ENCODE results near the gene PARG.
"Not testable (repeated sequence)": the region's sequence is repeated elsewhere in the genome, so short reads cannot be mapped to it uniquely, and the experiment has no call there.

Gene PARG

DNA sequence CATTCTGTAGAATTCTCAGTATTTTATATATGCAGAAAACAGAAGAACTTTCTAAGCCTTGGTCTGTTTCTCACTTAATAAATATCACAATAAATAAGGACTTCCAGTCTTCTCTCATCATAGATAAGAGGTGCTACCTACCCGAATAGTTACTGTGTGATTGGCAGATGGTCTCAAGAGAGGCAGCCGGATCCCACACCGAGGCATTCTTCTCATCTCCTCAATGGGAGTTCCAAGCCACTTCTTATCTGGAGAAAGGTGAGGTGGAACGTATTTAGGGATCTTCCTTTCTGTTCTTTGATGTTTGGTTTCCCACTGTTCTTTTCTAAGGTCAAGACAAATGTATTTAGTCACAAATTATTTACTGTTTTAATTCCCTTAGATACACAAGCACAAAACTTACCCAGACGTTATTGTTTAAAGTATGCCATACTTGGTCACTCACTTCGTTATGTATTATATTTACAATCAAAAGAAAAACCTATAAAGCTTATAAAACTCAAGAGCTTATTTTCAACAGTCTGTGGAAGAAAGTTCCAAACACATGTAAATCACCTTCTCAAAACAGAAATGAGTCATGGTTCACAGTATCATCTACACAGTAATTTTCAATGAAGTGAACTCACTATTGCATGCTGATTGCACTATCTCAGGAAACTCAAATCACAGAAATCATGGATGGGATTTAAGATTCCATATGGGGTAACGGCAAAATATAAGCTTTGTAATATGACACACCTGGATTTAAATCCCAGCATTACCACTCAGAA, 9.7 kb downstream of the PARG start:
- H4K20me1 ChIP-seq (ENCODE audit: insufficient read depth, low read length, poor library complexity, severe bottlenecking); H3K9ac ChIP-seq (ENCODE audit: low read depth, low read length, poor library complexity, severe bottlenecking); H3K9me3 ChIP-seq (ENCODE audit: insufficient read depth, low read depth, low read length); H3K4me1 ChIP-seq (ENCODE audit: insufficient read depth, low read length, poor library complexity, severe bottlenecking); H3K4me2 ChIP-seq (ENCODE audit: low read depth, low read length, poor library complexity, severe bottlenecking); H3K9me2 ChIP-seq (replicated peaks; ENCODE audit: low read depth, low read length); H2AFZ ChIP-seq (ENCODE audit: low read length); H3F3A ChIP-seq (ENCODE audit: low read depth); H3K27me3 ChIP-seq (ENCODE audit: insufficient read depth, low read length, poor library complexity, severe bottlenecking); H3K79me2 ChIP-seq (ENCODE audit: insufficient read depth, low read length); H3K4me3 ChIP-seq (ENCODE audit: low read length, poor library complexity, severe bottlenecking); H3K36me3 ChIP-seq (ENCODE audit: insufficient read depth, low read length): not testable (repeated sequence)

DNA sequence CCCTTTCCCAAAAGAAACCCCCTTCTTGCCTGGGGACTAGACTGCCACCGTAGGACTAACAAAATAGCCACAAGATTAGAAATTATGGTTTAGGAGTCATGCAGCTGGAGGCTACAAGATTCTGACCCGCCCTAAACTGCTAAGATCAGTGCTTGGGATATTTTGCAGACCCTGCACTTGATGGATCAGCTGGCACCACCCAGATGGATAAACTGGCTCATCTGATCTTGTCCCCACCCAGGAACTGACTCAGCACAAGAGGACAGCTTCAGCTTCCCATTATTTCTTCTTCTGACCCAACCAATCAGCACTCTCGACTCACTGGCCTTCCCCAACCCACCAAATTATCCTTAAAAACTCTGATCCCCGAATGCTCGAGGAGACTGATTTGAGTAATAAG, 10.6 kb downstream of the PARG start:
- not testable (repeated sequence) for H3K9ac ChIP-seq (ENCODE audit: low read depth, low read length, poor library complexity, severe bottlenecking); H3K4me2 ChIP-seq (ENCODE audit: low read depth, low read length, poor library complexity, severe bottlenecking); H3K27me3 ChIP-seq (ENCODE audit: insufficient read depth, low read length, poor library complexity, severe bottlenecking); H3K9me3 ChIP-seq (ENCODE audit: insufficient read depth, low read depth, low read length); H3K9me2 ChIP-seq (replicated peaks; ENCODE audit: low read depth, low read length); H3K4me3 ChIP-seq (ENCODE audit: low read length, poor library complexity, severe bottlenecking); H2AFZ ChIP-seq (ENCODE audit: low read length); H3K36me3 ChIP-seq (ENCODE audit: insufficient read depth, low read length); H3K79me2 ChIP-seq (ENCODE audit: insufficient read depth, low read length); H3K4me1 ChIP-seq (ENCODE audit: insufficient read depth, low read length, poor library complexity, severe bottlenecking); H4K20me1 ChIP-seq (ENCODE audit: insufficient read depth, low read length, poor library complexity, severe bottlenecking); H3F3A ChIP-seq (ENCODE audit: low read depth)

DNA sequence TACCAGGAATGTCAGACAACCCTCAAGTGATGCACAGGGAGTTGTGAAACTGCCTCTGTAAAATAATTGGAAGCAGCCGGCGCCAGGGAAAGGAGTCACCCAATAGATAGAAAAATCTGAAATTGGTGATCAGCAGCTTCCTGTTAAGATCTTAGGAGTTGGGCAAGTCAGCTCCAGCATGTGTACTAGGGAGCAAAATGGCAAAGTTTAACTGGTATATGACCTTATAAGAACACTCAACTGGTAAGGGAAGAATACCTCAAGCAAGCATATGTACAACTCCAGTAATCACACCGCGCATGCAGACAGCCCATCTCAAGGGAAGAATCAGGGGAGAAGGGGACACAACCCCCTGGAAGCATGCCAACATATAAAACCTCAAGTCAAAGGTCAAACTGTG, 18.3 kb downstream of the PARG start:
- not testable (repeated sequence) for H3K79me2 ChIP-seq (ENCODE audit: insufficient read depth, low read length); H2AFZ ChIP-seq (ENCODE audit: low read length); H3K9me2 ChIP-seq (replicated peaks; ENCODE audit: low read depth, low read length); H3K4me3 ChIP-seq (ENCODE audit: low read length, poor library complexity, severe bottlenecking); H3K36me3 ChIP-seq (ENCODE audit: insufficient read depth, low read length); H4K20me1 ChIP-seq (ENCODE audit: insufficient read depth, low read length, poor library complexity, severe bottlenecking); H3K9ac ChIP-seq (ENCODE audit: low read depth, low read length, poor library complexity, severe bottlenecking); H3K27me3 ChIP-seq (ENCODE audit: insufficient read depth, low read length, poor library complexity, severe bottlenecking); H3K4me2 ChIP-seq (ENCODE audit: low read depth, low read length, poor library complexity, severe bottlenecking); H3K9me3 ChIP-seq (ENCODE audit: insufficient read depth, low read depth, low read length); H3K4me1 ChIP-seq (ENCODE audit: insufficient read depth, low read length, poor library complexity, severe bottlenecking); H3F3A ChIP-seq (ENCODE audit: low read depth)

DNA sequence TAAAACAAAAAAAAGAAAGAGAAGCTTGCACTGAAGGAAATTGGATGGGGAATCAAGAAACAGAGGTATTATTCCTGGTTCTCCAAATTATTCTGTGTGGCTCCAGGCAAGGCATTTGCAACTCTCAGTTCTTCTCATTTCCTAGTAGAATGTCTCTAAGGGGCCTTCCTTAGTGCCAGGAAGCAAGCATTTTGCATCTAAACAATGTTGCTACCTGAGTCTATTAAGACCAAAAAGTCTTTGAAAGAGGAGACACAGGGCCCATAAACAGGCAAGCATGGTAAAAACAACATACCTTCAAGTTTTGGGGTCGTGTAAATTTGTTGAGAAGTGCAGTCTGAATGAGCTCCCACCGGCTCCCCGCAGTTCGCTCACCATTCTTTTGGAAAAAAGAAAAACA, 19.8 kb downstream of the PARG start:
- H3K79me2 ChIP-seq (ENCODE audit: insufficient read depth, low read length); H4K20me1 ChIP-seq (ENCODE audit: insufficient read depth, low read length, poor library complexity, severe bottlenecking): not testable (repeated sequence)

DNA sequence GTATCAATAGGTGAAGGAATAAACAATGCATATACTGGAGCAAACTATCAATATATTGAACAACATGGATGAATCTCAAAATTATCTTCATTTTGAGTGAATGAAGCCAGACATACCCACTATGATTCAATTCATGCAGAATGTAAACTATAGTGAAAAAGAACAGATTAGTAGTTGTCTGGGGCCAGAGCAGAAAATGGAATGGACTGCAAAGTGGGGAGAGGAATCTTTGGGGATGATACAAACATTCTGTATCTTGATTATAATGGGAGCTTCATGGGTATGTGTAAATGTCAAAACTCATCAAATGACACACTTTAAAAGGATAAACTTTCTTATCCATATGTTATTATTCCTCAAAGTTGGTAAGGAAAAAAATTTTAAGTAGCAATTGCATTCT, 23.9 kb downstream of the PARG start:
- not testable (repeated sequence) for H3K9me3 ChIP-seq (ENCODE audit: insufficient read depth, low read depth, low read length); H3K9me2 ChIP-seq (replicated peaks; ENCODE audit: low read depth, low read length); H3K79me2 ChIP-seq (ENCODE audit: insufficient read depth, low read length); H2AFZ ChIP-seq (ENCODE audit: low read length); H3K27me3 ChIP-seq (ENCODE audit: insufficient read depth, low read length, poor library complexity, severe bottlenecking); H3K36me3 ChIP-seq (ENCODE audit: insufficient read depth, low read length); H3K4me3 ChIP-seq (ENCODE audit: low read length, poor library complexity, severe bottlenecking); H4K20me1 ChIP-seq (ENCODE audit: insufficient read depth, low read length, poor library complexity, severe bottlenecking); H3F3A ChIP-seq (ENCODE audit: low read depth); H3K4me2 ChIP-seq (ENCODE audit: low read depth, low read length, poor library complexity, severe bottlenecking); H3K4me1 ChIP-seq (ENCODE audit: insufficient read depth, low read length, poor library complexity, severe bottlenecking); H3K9ac ChIP-seq (ENCODE audit: low read depth, low read length, poor library complexity, severe bottlenecking)

More for the DNA sequence above, 19.8 kb downstream of the PARG start:
- H3K4me2 ChIP-seq (ENCODE audit: low read depth, low read length, poor library complexity, severe bottlenecking); H3K36me3 ChIP-seq (ENCODE audit: insufficient read depth, low read length); H3K9ac ChIP-seq (ENCODE audit: low read depth, low read length, poor library complexity, severe bottlenecking); H3K9me3 ChIP-seq (ENCODE audit: insufficient read depth, low read depth, low read length); H3F3A ChIP-seq (ENCODE audit: low read depth); H3K27me3 ChIP-seq (ENCODE audit: insufficient read depth, low read length, poor library complexity, severe bottlenecking); H2AFZ ChIP-seq (ENCODE audit: low read length); H3K9me2 ChIP-seq (replicated peaks; ENCODE audit: low read depth, low read length); H3K4me1 ChIP-seq (ENCODE audit: insufficient read depth, low read length, poor library complexity, severe bottlenecking); H3K4me3 ChIP-seq (ENCODE audit: low read length, poor library complexity, severe bottlenecking): not testable (repeated sequence)

DNA sequence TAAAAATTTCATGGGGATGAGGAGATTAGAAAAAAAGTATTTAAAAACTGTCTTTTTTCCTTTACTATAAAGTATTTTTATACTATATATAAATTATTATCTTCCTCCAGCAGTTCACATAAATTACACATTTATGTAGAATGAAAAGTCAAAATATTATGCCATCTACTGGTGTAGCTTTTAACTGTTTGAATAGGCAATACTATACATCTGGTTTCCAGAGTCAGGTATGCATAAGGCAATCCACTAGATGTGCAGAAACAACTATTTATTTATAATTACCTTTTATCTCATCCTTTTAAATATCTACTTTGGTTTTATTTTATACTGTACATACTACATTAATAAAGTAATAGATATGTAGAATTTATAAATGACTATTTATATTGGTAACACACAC, 25.4 kb downstream of the PARG start:
- H3K4me1 ChIP-seq (ENCODE audit: insufficient read depth, low read length, poor library complexity, severe bottlenecking); H3K9me3 ChIP-seq (ENCODE audit: insufficient read depth, low read depth, low read length); H2AFZ ChIP-seq (ENCODE audit: low read length); H3K4me2 ChIP-seq (ENCODE audit: low read depth, low read length, poor library complexity, severe bottlenecking); H3K9me2 ChIP-seq (replicated peaks; ENCODE audit: low read depth, low read length); H3K4me3 ChIP-seq (ENCODE audit: low read length, poor library complexity, severe bottlenecking); H3K9ac ChIP-seq (ENCODE audit: low read depth, low read length, poor library complexity, severe bottlenecking); H4K20me1 ChIP-seq (ENCODE audit: insufficient read depth, low read length, poor library complexity, severe bottlenecking); H3K36me3 ChIP-seq (ENCODE audit: insufficient read depth, low read length); H3K27me3 ChIP-seq (ENCODE audit: insufficient read depth, low read length, poor library complexity, severe bottlenecking); H3K79me2 ChIP-seq (ENCODE audit: insufficient read depth, low read length); H3F3A ChIP-seq (ENCODE audit: low read depth): not testable (repeated sequence)

DNA sequence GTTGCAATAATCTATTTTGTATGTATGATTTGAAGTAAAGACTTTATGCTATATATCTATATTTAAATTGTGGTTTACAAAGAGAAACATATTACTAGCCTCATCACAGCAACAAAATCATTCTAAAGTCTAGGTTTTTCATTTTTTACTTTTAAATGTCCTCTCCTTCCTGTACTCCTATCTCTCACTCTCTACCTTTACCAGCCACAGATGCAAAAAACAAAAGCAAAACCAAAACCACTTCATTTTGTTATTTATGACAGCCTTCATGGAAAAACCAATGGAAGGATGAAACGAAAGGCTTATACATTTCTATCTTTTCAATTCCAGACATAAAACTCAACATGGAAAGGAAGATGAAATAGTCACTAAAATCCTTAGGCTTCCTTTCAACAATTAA, 31.5 kb downstream of the PARG start:
- H3K9me2 ChIP-seq (replicated peaks; ENCODE audit: low read depth, low read length); H3K36me3 ChIP-seq (ENCODE audit: insufficient read depth, low read length); H3K4me1 ChIP-seq (ENCODE audit: insufficient read depth, low read length, poor library complexity, severe bottlenecking); H3K9ac ChIP-seq (ENCODE audit: low read depth, low read length, poor library complexity, severe bottlenecking); H3K9me3 ChIP-seq (ENCODE audit: insufficient read depth, low read depth, low read length); H4K20me1 ChIP-seq (ENCODE audit: insufficient read depth, low read length, poor library complexity, severe bottlenecking); H3K27me3 ChIP-seq (ENCODE audit: insufficient read depth, low read length, poor library complexity, severe bottlenecking); H3K4me2 ChIP-seq (ENCODE audit: low read depth, low read length, poor library complexity, severe bottlenecking); H3K79me2 ChIP-seq (ENCODE audit: insufficient read depth, low read length); H2AFZ ChIP-seq (ENCODE audit: low read length); H3K4me3 ChIP-seq (ENCODE audit: low read length, poor library complexity, severe bottlenecking); H3F3A ChIP-seq (ENCODE audit: low read depth): not testable (repeated sequence)

Data from Loucy (cell line).